Measurements from ENCODE around the gene ZNF317. TPM values are rescaled to one million over a fixed set of nuclear protein-coding genes. Genes with fewer than 3 reads are reported as not detected.
A peak's percentile ranks its signal among the peaks of the same experiment; 100 is the strongest.
"Not testable (repeated sequence)": the region's sequence is repeated elsewhere in the genome, so short reads cannot be mapped to it uniquely, and the experiment has no call there.

The ZNF317 gene
- polyA plus RNA-seq, 6 donors from 2014 or later, result 28.6 to 76.1 (median 37.6) TPM

GRCh38 chr19:9187191-9187590 lies 47.0 kb downstream of the ZNF317 start:
- H3K27ac Mint-ChIP-seq, result no peak overlapping the region
- peaks cover 0 to 24% (median 5%) of the 10 kb centered on the region in 3 donors for H3K27me3 Mint-ChIP-seq
- peaks cover 12 to 13% of the 10 kb centered on the region in 2 donors for H3K36me3 Mint-ChIP-seq
- ATAC-seq (ENCODE audit: low read depth in 2 of 2) (no peak), DNase-seq (no peak)
- peaks cover 0 to 29% (median 21%) of the 10 kb centered on the region in 7 donors for H3K9me3 Mint-ChIP-seq
- H3K4me3 Mint-ChIP-seq, result no peak overlapping the region
- no peaks in the 10 kb centered on the region for H3K4me1 Mint-ChIP-seq

GRCh38 chr19:9189535-9189934 lies 49.3 kb downstream of the ZNF317 start:
- Mint-ChIP-seq H3K9me3 (peaks cover 0 to 34% (median 21%) of the 10 kb centered on the region in 7 donors), H3K27me3 (peaks cover 8 to 34% (median 10%) of the 10 kb centered on the region in 3 donors), H3K4me1 (no peaks in the 10 kb centered on the region), H3K36me3 (peaks cover 12 to 13% of the 10 kb centered on the region in 2 donors), H3K4me3 (peak overlapping the region in 2 of 8 donors; percentile 0 to 16), H3K27ac (no peak overlapping the region)
- ATAC-seq (ENCODE audit: low read depth in 2 of 2) (no peak), DNase-seq (no peak)

GRCh38 chr19:9198044-9198443 lies 57.8 kb downstream of the ZNF317 start:
- not testable (repeated sequence) for H3K4me3 Mint-ChIP-seq; H3K4me1 Mint-ChIP-seq; ATAC-seq (ENCODE audit: low read depth in 2 of 2); H3K9me3 Mint-ChIP-seq; DNase-seq; H3K36me3 Mint-ChIP-seq; H3K27ac Mint-ChIP-seq
- peaks cover 17 to 33% (median 19%) of the 10 kb centered on the region in 3 donors for H3K27me3 Mint-ChIP-seq

GRCh38 chr19:9205501-9206113 lies 65.4 kb downstream of the ZNF317 start:
- H3K36me3 Mint-ChIP-seq, result no peaks in the 10 kb centered on the region
- peaks cover 4 to 7% (median 6%) of the 10 kb centered on the region in 3 donors for H3K4me1 Mint-ChIP-seq
- H3K4me3 Mint-ChIP-seq, result peak overlapping the region in 7 of 8 donors; percentile 37 to 81 (median 70)
- H3K27ac Mint-ChIP-seq, result peak overlapping the region in 1 of 6 donors; percentile 33
- DNase-seq (peak; percentile 55), ATAC-seq (ENCODE audit: low read depth in 2 of 2) (peak; percentile 64 to 72)
- peaks cover 0 to 4% (median 2%) of the 10 kb centered on the region in 7 donors for H3K9me3 Mint-ChIP-seq
- peaks cover 5 to 10% (median 6%) of the 10 kb centered on the region in 3 donors for H3K27me3 Mint-ChIP-seq

Other genes starting within 250 kb of the ZNF317 start
- gene MUC16, start 130.0 kb upstream of the ZNF317 start, polyA plus RNA-seq (ENCODE audit: low read depth in 6 of 6), result not detected
- not detected for gene OR1M1, start 53.3 kb upstream of the ZNF317 start, polyA plus RNA-seq (ENCODE audit: low read depth in 6 of 6)
- not detected for gene OR7G2, start 32.9 kb upstream of the ZNF317 start, polyA plus RNA-seq (ENCODE audit: low read depth in 6 of 6)
- gene OR7G1, start 24.6 kb upstream of the ZNF317 start, polyA plus RNA-seq (ENCODE audit: low read depth in 6 of 6), result not detected
- not detected for gene OR7G3, start 13.4 kb upstream of the ZNF317 start, polyA plus RNA-seq (ENCODE audit: low read depth in 6 of 6)
- under 1 TPM in 1 of 6 donors, not detected in 5; 0.42 TPM for gene OR7D2, start 38.6 kb downstream of the ZNF317 start, polyA plus RNA-seq (ENCODE audit: low read depth in 6 of 6)
- gene OR7D4, start 79.2 kb downstream of the ZNF317 start, polyA plus RNA-seq (ENCODE audit: low read depth in 6 of 6), result not detected
- not detected for gene OR7E24, start 110.5 kb downstream of the ZNF317 start, polyA plus RNA-seq (ENCODE audit: low read depth in 6 of 6)
- gene ZNF699, start 169.4 kb downstream of the ZNF317 start, polyA plus RNA-seq (ENCODE audit: low read depth in 6 of 6), result 10 to 100 TPM in 4 of 6 donors, 1 to 10 TPM in 2; 5.2 to 37.3 (median 11.3) TPM
- gene ZNF559, start 183.8 kb downstream of the ZNF317 start, polyA plus RNA-seq (ENCODE audit: low read depth in 6 of 6), result 10 to 100 TPM; 40.6 to 62.3 (median 46.7) TPM
- 1 to 10 TPM in 5 of 6 donors, not detected in 1; 1.1 to 4.9 (median 1.4) TPM for gene ZNF177, start 222.6 kb downstream of the ZNF317 start, polyA plus RNA-seq (ENCODE audit: low read depth in 6 of 6)

Data from naive B cell (primary cell).